Tibial artery (tissue), 4 donors: ENCODE measurements around the gene BACE1.

Experiments used
- DNase-seq, 2 donors: peaks; one replicate each; pipeline ENCODE4 v3.0.0-alpha.2; 2019
- H3K27ac ChIP-seq, 2 donors: fragments of 200-600 bp; sonication (generic) in 1 of 2; 1 replicate in 1 of 2; 2 replicates in 1 of 2; pipeline ENCODE4 v1.5.1; 2018 to 2019; ENCODE audit warnings: mild to moderate bottlenecking in 1 of 2
- H3K27me3 ChIP-seq, 2 donors: fragments of 200-600 bp; sonication (generic) in 1 of 2; one replicate each; pipeline versions ENCODE4 v1.5.1 to v1.6.0; 2016 to 2019
- H3K36me3 ChIP-seq, 3 donors: fragments of 200-600 bp; sonication (generic) in 2 of 3; one replicate each; pipeline ENCODE4 v1.5.1; 2016 to 2019; ENCODE audit warnings: mild to moderate bottlenecking in 2 of 3
- H3K4me1 ChIP-seq, 4 donors: fragments of 200-600 bp; sonication (generic) in 2 of 4; 1 replicate in 3 of 4; 2 replicates in 1 of 4; pipeline ENCODE4 v1.5.1; 2016 to 2019
- H3K4me3 ChIP-seq, 2 donors: fragments of 200-600 bp; sonication (generic) in 1 of 2; 1 replicate in 1 of 2; 2 replicates in 1 of 2; pipeline ENCODE4 v1.5.1; 2018 to 2019; ENCODE audit warnings: mild to moderate bottlenecking in 2 of 2
- H3K9me3 ChIP-seq, 3 donors: fragments of 200-600 bp; sonication (generic) in 1 of 3; one replicate each; pipeline ENCODE4 v1.5.1; 2016 to 2019
- intact Hi-C: fragments of 100-400 bp; cut with DNase I; formaldehyde crosslinking; loops from one replicate; pipeline ENCODE4 v1.15.0; 2023; ENCODE audit warnings: low total_unique reads
- TF ChIP-seq, protein P1 (sequence below), 2 experiments: fragments of 200-600 bp in 1 of 2; fragments of 450-650 bp in 1 of 2; IDR thresholded peaks; one replicate each; pipeline ENCODE4 v1.5.1; 2017 to 2019; ENCODE audit warnings: antibody characterized with exemption in 2 of 2, mild to moderate bottlenecking in 1 of 2, moderate library complexity in 1 of 2

BACE1 gene

DNA sequence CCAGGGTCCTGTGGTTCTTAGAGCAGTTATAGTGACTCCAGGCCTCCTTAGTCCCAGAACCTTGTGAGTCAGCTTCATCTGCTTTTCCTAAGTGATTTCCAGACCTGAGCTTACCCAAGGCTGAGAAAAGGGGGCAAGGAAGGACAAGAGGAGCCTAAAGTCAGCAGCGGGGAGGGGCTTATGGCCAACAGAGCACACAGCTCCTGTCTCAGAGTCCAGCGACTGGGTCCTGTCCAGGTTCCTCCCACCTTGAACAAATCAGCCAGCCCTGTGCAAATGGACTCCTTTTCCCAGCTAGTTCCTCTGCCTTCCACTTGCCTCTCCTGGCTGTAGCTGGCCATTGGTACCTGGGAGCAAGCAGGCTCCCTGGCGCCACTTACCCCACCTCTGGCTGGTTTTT is 10.9 kb downstream of the BACE1 start:
- TF ChIP-seq, protein P1, sequence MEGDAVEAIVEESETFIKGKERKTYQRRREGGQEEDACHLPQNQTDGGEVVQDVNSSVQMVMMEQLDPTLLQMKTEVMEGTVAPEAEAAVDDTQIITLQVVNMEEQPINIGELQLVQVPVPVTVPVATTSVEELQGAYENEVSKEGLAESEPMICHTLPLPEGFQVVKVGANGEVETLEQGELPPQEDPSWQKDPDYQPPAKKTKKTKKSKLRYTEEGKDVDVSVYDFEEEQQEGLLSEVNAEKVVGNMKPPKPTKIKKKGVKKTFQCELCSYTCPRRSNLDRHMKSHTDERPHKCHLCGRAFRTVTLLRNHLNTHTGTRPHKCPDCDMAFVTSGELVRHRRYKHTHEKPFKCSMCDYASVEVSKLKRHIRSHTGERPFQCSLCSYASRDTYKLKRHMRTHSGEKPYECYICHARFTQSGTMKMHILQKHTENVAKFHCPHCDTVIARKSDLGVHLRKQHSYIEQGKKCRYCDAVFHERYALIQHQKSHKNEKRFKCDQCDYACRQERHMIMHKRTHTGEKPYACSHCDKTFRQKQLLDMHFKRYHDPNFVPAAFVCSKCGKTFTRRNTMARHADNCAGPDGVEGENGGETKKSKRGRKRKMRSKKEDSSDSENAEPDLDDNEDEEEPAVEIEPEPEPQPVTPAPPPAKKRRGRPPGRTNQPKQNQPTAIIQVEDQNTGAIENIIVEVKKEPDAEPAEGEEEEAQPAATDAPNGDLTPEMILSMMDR (IDR thresholded peaks at IDR 0.05): no peak
- intact Hi-C loops: no loop called here
- Histone ChIP-seq H3K9me3 (no peaks in the 10 kb centered on the region), H3K27ac (no peak overlapping the region), H3K4me3 (no peak overlapping the region), H3K36me3 (peaks cover 0 to 19% (median 8%) of the 10 kb centered on the region in 3 donors), H3K4me1 (peaks cover 0 to 11% (median 6%) of the 10 kb centered on the region in 4 donors), H3K27me3 (no peaks in the 10 kb centered on the region)
- DNase-seq: no peak

- TF ChIP-seq, protein P1 (IDR thresholded peaks at IDR 0.05): no peak
- peaks cover 0 to 16% (median 10%) of the 10 kb centered on the region in 4 donors for H3K4me1 ChIP-seq
- no peak overlapping the region for H3K27ac ChIP-seq
- DNase-seq: no peak
- intact Hi-C loops: no loop called here
- no peak overlapping the region for H3K4me3 ChIP-seq
- H3K27me3 ChIP-seq: no peaks in the 10 kb centered on the region
- H3K9me3 ChIP-seq: no peaks in the 10 kb centered on the region
- peaks cover 0 to 19% (median 8%) of the 10 kb centered on the region in 3 donors for H3K36me3 ChIP-seq
These were observed 12.3 kb downstream of the BACE1 start for GRCh38 chr11:117303646-117304315.

DNA sequence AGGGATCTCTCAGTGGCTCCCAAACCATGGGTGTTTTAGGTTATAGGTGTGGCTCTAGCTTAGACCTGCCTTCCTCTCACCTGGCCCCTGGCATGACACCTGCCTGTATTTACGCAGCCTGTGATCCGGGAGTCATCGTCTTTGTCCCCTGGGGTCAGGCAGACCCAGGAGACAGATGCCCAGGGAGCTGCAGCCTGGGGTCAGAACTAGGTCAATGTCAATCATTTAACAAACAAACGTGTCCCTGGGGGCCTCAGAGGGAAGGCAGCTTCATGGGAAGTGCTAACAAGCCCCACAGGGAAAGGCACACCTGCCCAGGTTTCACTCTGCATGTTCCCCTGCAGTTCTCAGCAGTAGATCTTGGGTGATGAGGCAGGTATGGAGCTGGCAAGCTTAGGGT is 13.0 kb downstream of the BACE1 start:
- Histone ChIP-seq H3K27ac (no peak overlapping the region), H3K36me3 (peaks cover 0 to 19% (median 8%) of the 10 kb centered on the region in 3 donors), H3K9me3 (no peaks in the 10 kb centered on the region), H3K4me3 (no peak overlapping the region), H3K27me3 (no peaks in the 10 kb centered on the region), H3K4me1 (peaks cover 0 to 16% (median 10%) of the 10 kb centered on the region in 4 donors)
- TF ChIP-seq, protein P1 (IDR thresholded peaks at IDR 0.05): no peak
- DNase-seq: no peak
- intact Hi-C loops: no loop called here

DNA sequence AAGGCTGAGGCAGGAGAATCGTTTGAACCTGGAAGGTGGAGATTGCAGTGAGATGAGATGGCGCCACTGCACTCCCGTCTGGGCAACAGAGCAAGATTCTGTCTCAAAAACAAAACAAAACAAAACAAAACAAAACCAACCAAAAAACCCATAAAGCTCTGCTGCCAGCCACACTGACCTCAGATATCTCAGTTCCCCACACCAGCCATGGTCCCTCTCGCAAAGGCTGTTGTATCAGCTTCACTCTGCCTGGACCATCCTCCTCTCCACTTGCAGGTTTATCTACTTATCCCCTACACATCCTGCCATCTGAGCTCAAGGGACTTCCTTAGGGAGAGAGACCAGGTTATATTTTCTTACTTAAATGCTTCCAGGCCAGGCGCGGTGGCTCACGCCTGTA is 13.8 kb downstream of the BACE1 start:
- TF ChIP-seq, protein P1 (IDR thresholded peaks at IDR 0.05): no peak
- Histone ChIP-seq H3K4me3 (no peak overlapping the region), H3K9me3 (no peaks in the 10 kb centered on the region), H3K36me3 (peaks cover 0 to 12% (median 8%) of the 10 kb centered on the region in 3 donors), H3K27me3 (no peaks in the 10 kb centered on the region), H3K27ac (no peak overlapping the region), H3K4me1 (peaks cover 0 to 16% (median 10%) of the 10 kb centered on the region in 4 donors)
- intact Hi-C loops: no loop called here
- DNase-seq: no peak

DNA sequence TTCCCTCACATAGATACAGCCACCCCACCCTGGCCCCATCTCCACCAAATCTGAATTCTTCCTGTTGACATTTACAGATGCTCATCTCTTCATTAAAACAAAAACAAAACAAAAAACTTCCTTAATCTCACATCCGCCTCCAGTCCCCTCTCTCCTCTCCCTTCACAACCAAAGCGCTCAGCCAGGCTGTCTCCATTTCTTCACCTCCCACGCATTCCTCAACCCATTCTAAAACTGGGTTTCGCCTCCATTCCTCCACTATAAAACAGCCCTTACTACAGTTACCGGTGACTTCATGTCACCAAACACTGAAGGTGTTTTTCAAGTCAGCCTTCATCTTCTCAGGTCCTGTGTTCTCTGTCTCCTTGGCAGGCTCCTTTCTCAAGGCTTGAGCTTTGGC is 15.3 kb downstream of the BACE1 start:
- Histone ChIP-seq H3K4me1 (peaks cover 0 to 16% (median 10%) of the 10 kb centered on the region in 4 donors), H3K4me3 (peak overlapping the region; percentile 10 to 27), H3K27me3 (no peaks in the 10 kb centered on the region), H3K27ac (peak overlapping the region in 1 of 2 donors; percentile 13), H3K9me3 (no peaks in the 10 kb centered on the region), H3K36me3 (peaks cover 0 to 8% (median 0%) of the 10 kb centered on the region in 3 donors)
- TF ChIP-seq, protein P1 (IDR thresholded peaks at IDR 0.05): no peak
- no peak for DNase-seq
- intact Hi-C loops: no loop called here
